NCI-H2196 (cell line): ENCODE measurements around the gene AGT.

Experiments used
- DNase-seq: peaks from one replicate; lab custom pipeline; 2025; ENCODE audit not compliant: unreplicated experiment; lab: John Stamatoyannopoulos, UW

AGT gene

GRCh38 chr1:230713915-230714764 is at the start of gene AGT:
AGT (minus strand) TSS chr1:230714122; CDS start chr1:230710823, 3,299 bp downstream.
- DNase-seq = peak; percentile 80

GRCh38 chr1:230761443-230762167 is 47.7 kb upstream of the AGT start:
- DNase-seq = no peak

DNA sequence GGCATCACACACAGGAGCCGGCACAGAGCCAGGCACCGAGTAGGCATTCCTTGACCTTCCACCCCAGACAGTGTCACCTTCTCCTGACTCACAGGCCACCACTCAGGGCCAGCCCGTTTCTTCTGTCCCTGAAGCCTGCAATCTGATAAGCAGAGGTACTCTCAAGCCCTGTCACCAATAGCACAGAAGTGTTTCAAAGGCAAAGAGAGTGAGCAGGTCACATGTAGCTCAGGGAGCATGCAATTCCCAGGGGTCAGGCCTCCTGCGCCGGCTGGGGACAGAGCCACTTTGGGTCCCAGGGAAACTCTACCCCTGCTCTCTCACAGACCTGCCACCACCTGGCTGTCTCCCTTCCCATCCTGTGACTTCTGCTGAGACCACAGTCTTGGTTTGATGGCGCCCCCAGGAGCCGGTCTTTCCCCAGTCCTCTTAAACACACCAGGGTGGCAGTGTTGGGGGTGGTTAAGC is 46.5 kb upstream of the AGT start:
- DNase-seq = no peak

DNA sequence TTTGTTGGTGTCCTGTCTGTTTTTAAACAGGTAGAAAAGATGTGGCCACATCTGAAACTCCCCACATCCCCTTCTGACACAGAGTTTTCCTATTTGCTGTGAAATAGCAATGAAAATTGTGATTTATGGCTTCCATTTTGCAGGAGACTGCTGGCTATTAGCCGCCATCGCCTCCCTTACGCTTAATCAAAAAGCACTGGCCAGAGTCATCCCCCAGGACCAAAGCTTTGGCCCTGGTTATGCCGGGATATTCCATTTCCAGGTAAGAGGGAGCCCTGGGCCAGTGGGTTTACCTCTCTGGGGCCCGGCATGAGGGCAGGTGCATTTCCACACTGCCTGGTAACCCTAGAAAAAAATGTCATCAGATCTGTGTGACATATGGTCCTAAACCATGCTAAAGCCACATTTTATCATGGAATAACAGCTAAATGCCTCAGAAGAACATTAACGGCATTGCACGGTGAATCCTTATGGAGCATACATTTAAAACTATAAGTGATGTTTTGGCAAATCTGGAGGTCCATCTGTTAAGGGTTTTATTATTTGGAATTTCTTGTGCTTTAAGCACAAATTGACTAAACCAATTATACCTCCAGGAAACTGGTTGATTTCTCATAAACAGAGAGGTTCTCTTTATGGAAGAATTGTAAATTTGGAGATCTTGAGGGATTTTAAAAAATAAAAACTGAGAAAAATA is 45.6 kb upstream of the AGT start:
- DNase-seq = no peak

GRCh38 chr1:230758709-230759368 is 44.9 kb upstream of the AGT start:
- no peak for DNase-seq

- DNase-seq = no peak
Measured at GRCh38 chr1:230757856-230758708, 44.2 kb upstream of the AGT start.

DNA sequence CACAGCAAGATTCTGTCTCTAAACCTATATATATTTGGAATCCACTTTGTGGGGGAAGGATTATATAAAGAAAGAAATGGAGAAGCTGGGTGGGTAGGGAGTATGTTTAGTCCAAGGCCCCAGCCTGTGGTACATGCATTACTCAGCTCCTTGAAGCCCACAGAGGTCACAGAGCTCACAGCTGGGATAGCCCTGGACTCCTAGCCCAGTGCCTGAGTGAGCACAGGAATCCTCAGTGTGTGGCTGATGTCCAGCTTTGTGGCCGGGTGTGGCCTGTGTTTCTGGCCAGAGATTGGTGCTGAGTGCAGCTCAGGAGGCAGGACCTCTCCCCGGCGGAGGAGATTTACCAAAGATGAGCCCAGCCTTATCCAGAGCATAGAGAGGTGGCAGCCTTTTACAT is 40.9 kb upstream of the AGT start:
- DNase-seq = peak; percentile 27

- DNase-seq = peak; percentile 88
Measured at GRCh38 chr1:230753586-230754251, 39.8 kb upstream of the AGT start.

DNA sequence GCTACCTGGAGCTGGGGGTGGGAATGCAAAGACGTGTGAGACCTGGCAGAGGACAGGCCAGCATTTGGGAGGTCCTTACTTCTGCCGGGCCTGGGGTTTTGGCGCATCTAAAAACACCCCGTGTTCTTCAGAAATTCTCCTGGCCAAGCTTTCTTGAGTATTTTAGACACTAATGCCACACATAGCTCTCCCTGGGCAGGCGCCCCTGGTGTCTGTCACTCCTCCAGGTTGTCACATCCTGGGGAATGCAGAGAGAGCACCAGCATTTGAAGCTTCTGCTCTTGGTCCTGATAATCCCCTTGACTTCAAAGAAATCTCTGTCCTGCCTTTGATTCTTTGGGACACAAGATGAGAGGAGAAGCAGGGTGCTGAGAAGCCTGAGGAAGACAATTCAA is 39.3 kb upstream of the AGT start:
- DNase-seq = no peak

DNA sequence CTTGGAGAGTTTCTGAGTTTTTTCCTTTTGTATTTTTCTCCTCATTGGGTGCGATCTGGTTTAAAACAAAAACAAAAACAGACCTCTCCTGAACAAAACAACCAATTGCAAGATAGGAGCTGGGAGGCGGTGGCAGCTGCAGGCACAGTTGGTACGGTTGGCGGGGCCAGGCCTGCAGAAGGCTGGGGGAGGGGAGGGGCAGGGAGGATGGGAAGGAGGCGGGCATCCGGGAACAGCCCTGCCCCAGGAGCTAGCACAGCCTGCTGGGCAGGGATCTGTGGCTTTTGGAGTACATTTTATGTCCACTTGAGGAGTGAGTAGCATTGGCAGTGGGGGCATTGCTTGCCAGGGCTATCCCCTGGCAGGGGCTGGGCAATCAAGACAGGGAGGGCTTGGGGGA is 38.5 kb upstream of the AGT start:
- DNase-seq = peak; percentile 89

- DNase-seq = no peak
Measured at GRCh38 chr1:230750986-230751625, 37.2 kb upstream of the AGT start.

GRCh38 chr1:230750576-230750975 is 36.7 kb upstream of the AGT start:
- DNase-seq = no peak

DNA sequence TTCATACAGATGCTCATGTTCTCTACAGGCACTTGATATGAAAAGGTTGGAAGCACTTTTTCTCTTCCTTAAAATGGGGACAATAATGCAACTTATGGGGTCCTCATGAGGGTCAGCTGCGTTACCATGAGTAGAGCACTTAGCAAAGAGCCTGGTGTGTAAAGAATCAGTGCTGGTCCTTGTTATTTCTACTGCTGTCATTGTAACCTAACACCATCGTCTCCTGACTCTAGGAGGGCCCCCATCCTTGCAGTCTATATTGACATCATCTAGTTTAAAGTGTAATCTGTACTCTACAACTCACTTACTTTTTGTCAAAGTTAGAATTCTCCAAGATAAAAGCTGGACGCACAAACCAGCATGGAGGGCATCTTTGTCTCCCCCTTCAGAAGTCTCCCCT is 35.7 kb upstream of the AGT start:
- DNase-seq = no peak

GRCh38 chr1:230749150-230749549 is 35.2 kb upstream of the AGT start:
- no peak for DNase-seq

- DNase-seq = peak; percentile 39
Measured at GRCh38 chr1:230747890-230748800, 34.2 kb upstream of the AGT start.

- DNase-seq = no peak
Measured at GRCh38 chr1:230747127-230747730, 33.3 kb upstream of the AGT start, which contains the start of gene CAPN9. CAPN9 (plus strand) TSS chr1:230747388; CDS start chr1:230747497, 109 bp downstream.

DNA sequence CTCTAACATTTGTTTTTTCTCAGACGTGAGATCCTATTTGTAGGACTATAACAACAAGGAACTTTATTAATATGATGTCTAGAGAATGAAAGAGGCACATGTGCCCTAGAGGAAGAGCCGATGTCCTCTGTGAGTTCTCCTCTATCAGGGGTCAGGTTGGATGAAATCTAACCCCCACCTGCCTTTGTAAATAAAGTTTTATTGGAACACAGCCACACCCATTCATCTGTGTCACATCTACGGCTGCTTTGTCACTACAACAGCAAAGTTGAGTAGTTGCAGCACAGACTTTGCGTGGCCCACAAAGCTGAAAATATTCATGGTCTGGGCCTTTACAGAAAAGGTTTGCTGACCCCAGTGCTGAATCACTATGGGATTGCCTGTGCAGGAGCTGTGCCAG is 32.7 kb upstream of the AGT start:
- no peak for DNase-seq

GRCh38 chr1:230745071-230745470 is 31.1 kb upstream of the AGT start:
- no peak for DNase-seq
